HG03565 (cell line): ENCODE results near the gene ADARB2.

ENCODE experiments used
- ATAC-seq: cut with Tn5 transposase; IDR thresholded peaks from one replicate; pipeline ENCODE4 v1.9.1; 2021; ENCODE audit warnings: mild to moderate bottlenecking, moderate library complexity; ENCODE audit not compliant: unreplicated experiment

Gene ADARB2

DNA sequence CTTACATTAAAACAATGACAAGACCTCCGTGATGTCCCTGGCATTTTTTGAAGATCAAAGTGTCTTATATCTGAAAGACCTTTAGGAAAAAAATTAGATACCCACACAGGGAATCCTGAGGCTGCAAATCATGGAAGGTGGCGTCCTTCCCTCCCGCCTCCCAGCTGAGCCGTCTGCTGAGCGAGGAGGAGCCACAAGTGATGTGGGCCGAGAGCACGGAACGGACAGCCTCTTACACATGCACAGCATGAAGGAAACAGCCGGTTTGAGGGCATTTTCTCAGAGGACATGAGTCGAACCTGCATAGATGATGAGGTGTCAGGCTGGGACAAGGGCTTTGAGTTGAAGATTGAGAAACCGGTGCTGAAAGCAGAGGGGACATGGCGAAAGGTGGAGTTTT, 163.3 kb downstream of the ADARB2 start:
- ATAC-seq = no peak

GRCh38 chr10:1573334-1573969, 163.9 kb downstream of the ADARB2 start:
- ATAC-seq = no peak

GRCh38 chr10:1572519-1573333, 164.6 kb downstream of the ADARB2 start:
- ATAC-seq = no peak

DNA sequence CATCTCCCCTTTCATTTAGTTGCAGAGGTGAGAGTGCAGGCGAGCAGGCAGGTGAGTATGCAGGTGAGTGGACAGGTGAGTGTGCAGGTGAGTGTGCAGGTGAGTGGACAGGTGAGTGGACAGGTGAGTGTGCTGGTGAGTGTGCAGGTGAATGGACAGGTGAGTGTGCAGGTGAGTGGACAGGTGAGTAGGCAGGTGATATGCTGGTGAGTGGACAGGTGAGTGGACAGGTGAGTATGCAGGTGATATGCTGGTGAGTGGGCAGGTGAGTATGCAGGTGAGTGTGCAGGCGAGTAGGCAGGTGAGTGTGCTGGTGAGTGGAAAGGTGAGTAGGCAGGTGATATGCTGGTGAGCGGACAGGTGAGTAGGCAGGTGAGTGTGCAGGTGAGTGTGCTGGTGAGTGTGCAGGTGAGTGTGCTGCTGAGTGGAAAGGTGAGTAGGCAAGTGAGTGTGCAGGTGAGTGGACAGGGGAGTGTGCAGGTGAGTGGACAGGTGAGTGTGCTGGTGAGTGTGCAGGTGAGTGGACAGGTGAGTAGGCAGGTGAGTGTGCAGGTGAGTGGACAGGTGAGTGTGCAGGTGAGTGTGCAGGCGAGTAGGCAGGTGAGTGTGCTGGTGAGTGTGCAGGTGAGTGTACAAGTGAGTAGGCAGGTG, 165.6 kb downstream of the ADARB2 start:
- no peak for ATAC-seq

DNA sequence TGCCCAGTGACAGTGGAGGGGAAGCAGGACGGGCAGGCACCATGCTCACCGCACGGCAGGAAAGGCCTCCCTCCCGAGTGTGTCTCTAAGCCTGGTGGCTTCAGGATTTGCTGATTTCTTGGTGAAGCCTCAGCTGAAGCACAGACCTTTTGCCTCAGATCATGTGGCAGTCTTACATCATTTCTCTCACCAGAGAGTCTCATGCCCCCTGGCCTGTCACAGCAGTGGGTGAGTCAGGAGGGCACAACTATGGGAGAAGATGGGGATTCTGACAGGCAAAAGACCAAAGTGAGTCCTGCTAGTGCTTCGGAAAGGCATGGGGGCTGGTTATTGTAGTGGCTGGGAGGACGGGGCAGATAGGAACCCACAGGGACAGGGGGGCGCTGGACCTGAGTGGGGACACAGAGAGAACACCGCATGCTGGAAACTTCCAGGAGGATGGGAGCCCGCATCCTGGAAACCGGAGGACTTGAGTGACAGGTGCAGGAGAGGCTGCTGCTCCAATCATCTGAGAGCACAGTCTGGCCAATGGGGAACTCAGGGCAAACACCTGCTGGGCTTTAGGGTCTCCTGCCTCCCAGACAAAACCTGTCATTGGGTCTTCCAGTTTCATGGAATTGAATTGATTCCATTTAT, 166.8 kb downstream of the ADARB2 start:
- no peak for ATAC-seq

DNA sequence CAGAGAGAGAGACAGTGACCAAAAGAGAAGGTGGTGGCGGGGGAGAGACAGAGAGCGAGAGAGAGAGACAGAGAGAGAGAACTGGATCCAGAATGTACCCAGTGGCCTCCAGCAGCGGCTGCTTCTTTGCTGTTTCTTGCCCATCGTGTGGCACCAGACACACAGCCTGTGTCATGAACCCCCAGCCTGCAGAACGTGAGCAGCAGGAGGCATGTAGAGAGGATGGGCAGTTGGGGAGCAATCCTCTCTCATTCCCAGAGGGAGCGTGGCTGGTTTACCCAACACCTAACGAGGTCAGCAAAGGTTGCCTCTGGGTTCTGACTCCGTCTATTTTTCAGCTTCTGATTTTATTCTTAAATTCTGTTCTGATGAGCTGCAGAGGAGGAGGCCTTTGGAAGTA, 168.1 kb downstream of the ADARB2 start:
- ATAC-seq = no peak

DNA sequence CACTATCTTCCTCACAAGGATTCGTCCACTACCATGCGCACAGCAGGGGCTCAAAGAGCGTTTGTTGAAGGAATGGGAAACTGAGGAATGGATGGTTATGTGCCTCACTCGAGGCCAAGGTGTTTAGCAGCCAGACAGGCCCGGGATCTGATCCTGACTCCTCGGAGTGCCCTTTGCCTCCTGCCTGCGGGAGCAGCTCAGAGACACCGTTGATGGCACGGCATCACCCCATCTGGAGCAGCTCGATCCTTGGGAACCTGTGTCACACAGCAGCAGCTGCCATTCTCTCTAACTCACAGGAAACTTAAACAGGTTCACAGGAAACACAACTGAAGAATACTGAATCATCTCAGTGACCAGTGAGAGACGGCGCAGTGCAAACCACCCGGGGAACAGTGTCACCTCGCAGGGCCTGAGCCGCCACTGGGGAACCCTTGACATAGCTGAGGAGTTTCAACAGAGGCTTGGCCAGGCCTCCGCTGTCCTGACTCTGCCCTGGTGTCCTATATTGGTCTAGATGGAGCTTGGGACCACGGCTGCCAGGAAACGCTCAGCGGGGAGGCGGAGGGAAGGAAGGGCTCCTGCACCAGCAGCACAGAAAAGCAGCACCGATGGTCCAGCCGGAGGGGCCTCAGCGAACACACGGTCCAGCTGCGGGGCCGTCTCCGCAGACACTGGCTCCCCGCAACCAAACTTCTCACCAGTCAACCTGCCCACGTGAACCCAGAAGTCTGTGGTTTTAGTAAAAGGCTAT, 169.4 kb downstream of the ADARB2 start:
- no peak for ATAC-seq

- ATAC-seq = no peak
These were observed 170.2 kb downstream of the ADARB2 start for GRCh38 chr10:1567152-1567551.

- ATAC-seq = no peak
These were observed 172.5 kb downstream of the ADARB2 start for GRCh38 chr10:1564791-1565190.

- no peak for ATAC-seq
These were observed 174.3 kb downstream of the ADARB2 start for GRCh38 chr10:1563028-1563427.

DNA sequence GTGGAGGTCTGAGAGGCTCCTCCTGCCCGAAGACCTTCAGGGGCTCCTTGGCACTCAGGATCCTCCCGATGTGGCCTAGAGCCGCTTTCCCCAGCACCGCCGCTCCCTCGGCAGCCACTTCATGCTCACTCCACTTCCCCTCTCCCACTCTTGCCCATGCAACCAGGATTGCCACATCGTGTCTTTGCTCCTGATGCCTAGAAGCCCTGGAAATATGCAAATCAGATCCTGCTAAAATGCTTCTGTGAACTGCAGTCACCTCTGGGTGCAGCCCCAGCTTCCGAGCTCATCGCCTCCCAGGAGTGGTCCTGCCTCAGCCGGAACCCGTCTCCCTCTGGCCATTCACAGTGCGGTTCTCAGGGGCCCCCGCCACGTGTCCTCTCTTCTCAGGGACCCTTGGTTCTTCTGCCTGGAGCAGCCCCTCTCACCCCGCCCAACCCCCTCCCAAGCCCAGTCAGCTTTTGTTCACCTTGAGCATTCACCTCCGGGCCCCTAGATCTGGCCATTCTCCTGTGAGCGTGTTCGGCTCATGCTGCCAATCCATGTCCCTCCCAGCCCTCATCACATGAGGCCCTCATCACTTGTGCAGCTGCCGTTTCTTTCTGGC, 175.5 kb downstream of the ADARB2 start:
- ATAC-seq = no peak

DNA sequence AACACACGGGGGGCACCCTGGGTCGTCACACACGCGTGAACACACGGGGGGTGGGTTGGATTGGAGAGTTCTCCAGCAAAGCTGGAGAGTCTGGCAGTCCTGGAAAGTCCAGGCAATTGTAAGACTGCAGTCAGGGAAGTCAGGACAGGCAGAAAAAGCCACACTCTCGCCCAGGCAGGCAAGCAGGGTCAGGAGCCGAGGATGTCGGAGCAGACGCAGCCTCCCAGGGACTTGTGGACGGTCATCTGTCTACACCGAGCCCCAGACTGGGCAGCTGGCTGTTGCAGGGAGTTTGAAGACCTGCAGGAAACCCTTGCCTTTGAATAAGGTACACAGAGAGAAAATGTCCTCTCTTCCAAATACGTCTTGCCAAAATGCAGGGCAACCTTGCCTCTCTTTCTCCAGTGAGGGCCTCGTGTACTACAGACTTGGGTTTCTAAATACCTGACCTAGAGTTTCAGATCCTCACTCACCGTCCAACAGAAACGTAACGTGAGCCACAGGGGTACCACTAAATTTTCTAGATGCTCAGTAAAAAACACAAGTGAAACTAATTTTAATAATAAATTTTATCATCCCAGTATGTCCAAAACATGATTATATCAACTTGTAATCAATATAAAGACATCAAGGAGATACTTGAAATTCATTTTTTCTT, 176.7 kb downstream of the ADARB2 start:
- no peak for ATAC-seq

- no peak for ATAC-seq
These were observed 177.6 kb downstream of the ADARB2 start for GRCh38 chr10:1559761-1560160.

- ATAC-seq = no peak
These were observed 178.0 kb downstream of the ADARB2 start for GRCh38 chr10:1559311-1559710.

DNA sequence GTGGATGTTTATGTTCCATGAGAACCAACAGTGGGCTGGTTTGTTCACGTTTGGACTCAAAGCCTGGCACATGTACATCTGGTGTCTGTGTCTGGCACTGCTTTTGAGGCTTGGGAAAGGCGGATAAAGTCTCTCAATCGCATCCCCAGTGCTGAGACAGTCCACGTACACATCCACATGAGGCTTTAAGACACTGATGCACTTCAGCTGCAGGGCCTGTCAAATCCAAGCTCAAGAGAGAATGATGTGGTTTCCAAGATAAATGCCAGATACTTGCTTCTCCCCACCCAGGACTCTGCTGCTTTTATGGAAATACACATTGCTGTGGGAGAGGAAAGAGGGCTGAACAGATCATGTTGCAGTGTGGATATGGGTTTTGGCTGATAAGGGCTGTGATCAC, 178.4 kb downstream of the ADARB2 start:
- ATAC-seq = no peak

GRCh38 chr10:1557081-1557480, 180.2 kb downstream of the ADARB2 start:
- ATAC-seq = no peak

DNA sequence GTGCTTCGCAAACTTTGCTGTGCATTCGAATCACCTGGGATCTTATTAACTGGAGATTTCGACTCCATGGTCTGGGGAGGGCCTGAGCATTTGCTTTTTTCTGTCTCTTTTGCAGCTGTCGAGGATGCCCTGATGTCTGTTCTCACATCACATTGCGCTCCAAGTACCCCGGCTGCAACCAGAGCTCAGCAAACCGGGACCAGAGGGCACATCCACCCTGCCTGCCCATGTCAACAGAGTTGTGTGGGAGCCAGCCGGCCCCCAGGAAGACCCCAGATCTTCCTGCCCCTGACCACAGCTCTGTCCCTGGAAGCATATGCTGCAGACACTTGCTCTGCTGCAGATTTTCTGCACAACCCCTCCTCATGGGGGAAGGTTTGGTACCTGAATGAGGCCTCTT, 180.8 kb downstream of the ADARB2 start:
- ATAC-seq = no peak

DNA sequence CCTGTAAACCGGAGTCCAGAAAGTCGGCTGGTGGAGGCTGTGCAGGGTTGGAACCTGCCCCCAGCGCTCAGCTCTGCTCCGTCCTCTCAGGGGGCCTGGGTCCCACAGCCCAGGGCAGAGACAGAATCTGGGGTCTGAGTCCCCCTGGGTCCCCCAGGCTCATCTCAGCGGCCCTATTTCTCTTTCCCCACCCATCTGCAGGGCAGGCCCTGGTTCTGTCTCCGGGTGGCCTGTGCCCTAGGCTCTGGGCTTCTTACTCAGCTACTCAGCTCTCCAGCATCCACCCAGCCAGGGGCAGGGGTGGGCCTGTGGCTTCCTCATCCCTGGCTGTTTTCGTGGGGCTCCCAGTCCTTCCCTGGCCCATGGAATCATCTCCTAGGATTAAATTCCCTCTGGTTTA, 183.4 kb downstream of the ADARB2 start:
- no peak for ATAC-seq

GRCh38 chr10:1552881-1553670, 184.2 kb downstream of the ADARB2 start:
- ATAC-seq = no peak
